ENCODE measurements around the gene ZC3H10. TPM values are rescaled to one million over a fixed set of nuclear protein-coding genes. Genes with fewer than 3 reads are reported as not detected.

ZC3H10 gene
- total and polyA plus RNA-seq, 2 donors (not counting 3 experiments of a cell fraction or from before 2014, with no cell fraction given): 2.6 to 10.1 TPM

GRCh38 chr12:56097738-56098137 is 20.3 kb upstream of the ZC3H10 start:
- Histone ChIP-seq H3K4me2 (ENCODE audit: insufficient read depth, low read length) (no peak overlapping the region), H3K79me2 (ENCODE audit: control insufficient read depth, insufficient read depth, low read length) (no peaks in the 10 kb centered on the region), H3K9me3 (replicated peaks; ENCODE audit: control insufficient read depth, insufficient read depth, low read length) (no peaks in the 10 kb centered on the region), H3K36me3 (ENCODE audit: control insufficient read depth in 2 of 2, extremely low read depth in 1 of 2, insufficient read depth in 2 of 2, low read length in 2 of 2) (no peaks in the 10 kb centered on the region), H3K9me1 (replicated peaks; ENCODE audit: control insufficient read depth, extremely low read depth, insufficient read depth, low read length) (no peaks in the 10 kb centered on the region), H3K9ac (replicated peaks; ENCODE audit: extremely low read depth, insufficient read depth, low read length) (no peak overlapping the region), H3K4me3 (replicated peaks in 1 of 3; ENCODE audit: insufficient read depth in 1 of 3, low read depth in 1 of 3, low read length in 3 of 3) (no peak overlapping the region), H2AFZ (ENCODE audit: low read depth, low read length) (no peak overlapping the region), H3K4me1 (ENCODE audit: control insufficient read depth, extremely low read depth, insufficient read depth, low read length) (peaks cover 22% of the 10 kb centered on the region), H3K27me3 (ENCODE audit: control insufficient read depth in 2 of 2, insufficient read depth in 2 of 2, low read length in 2 of 2) (peaks cover 15 to 19% of the 10 kb centered on the region in 2 experiments), H4K20me1 (replicated peaks; ENCODE audit: control insufficient read depth, extremely low read depth, insufficient read depth, low read length) (no peaks in the 10 kb centered on the region), H3K27ac (ENCODE audit: insufficient read depth, low read depth, low read length) (no peak overlapping the region)
- DNase-seq (ENCODE audit: low read depth, low spot score) (no peak), FAIRE-seq (no peak)
- BruUV-seq (replicated peaks): no TSS peak
- ChIA-PET POLR2A (no interaction called here), CTCF (interaction anchor here (3.4 kb wide), 1 partner anchor 13 kb away, joined by 23 read pairs; no protein-coding TSS in a partner anchor)
- TF ChIP-seq POLR2AphosphoS5 (IDR thresholded peaks at IDR 0.05; ENCODE audit: insufficient read depth, low read depth, low read length) (no peak), CTCF (IDR thresholded peaks at IDR 0.05; ENCODE audit: extremely low read depth in 1 of 2, insufficient read depth in 1 of 2, low read depth in 1 of 2, low read length in 2 of 2) (no peak), MAX (IDR thresholded peaks at IDR 0.05; ENCODE audit: insufficient read depth, insufficient read length) (no peak), JUN (IDR thresholded peaks at IDR 0.05; ENCODE audit: borderline replicate concordance, insufficient read depth, insufficient read length, low read depth) (no peak), POLR2A (IDR thresholded peaks at IDR 0.05; ENCODE audit: low read depth, low read length) (no peak), FOS (IDR thresholded peaks at IDR 0.05; ENCODE audit: borderline replicate concordance, insufficient read depth, low read length) (no peak), GATA2 (IDR thresholded peaks at IDR 0.05; ENCODE audit: insufficient read depth, insufficient read length, low read depth, low read length) (no peak), MYC (IDR thresholded peaks at IDR 0.05; ENCODE audit: low read depth, low read length) (no peak), EZH2 (IDR thresholded peaks at IDR 0.05; ENCODE audit: borderline replicate concordance, low read depth, low read length, severe bottlenecking) (no peak)
- dilution Hi-C loops (cut with MboI; ENCODE audit: extremely low pct_ligation_motif_present, low sequenced_read_pairs) (no loop called here), intact Hi-C loops (cut with micrococcal nuclease) (no loop called here)

All from endothelial cell of umbilical vein (primary cell).